ENCODE measurements around the gene NCOR2.

GRCh38 chr12:124536641-124537040 is 30.8 kb downstream of the NCOR2 start:
- TF ChIP-seq CTCF (IDR thresholded peaks at IDR 0.05) (no peak), POLR2AphosphoS5 (IDR thresholded peaks at IDR 0.05) (no peak), POLR2A (IDR thresholded peaks at IDR 0.05) (no peak)

Measured in transverse colon (tissue), 4 donors.